ENCODE measurements around the gene LTF.

- no peak for TF ChIP-seq POLR2AphosphoS5 (IDR thresholded peaks at IDR 0.05; ENCODE audit: borderline replicate concordance, low read depth, low read length)
- no peak for TF ChIP-seq EZH2 (IDR thresholded peaks at IDR 0.05)
Measured at GRCh38 chr3:46389306-46389705, 75.4 kb downstream of the LTF start.

Data from SK-N-MC (cell line).